ENCODE results near the gene ASPA.
A peak's percentile ranks its signal among the peaks of the same experiment; 100 is the strongest.

ASPA gene

GRCh38 chr17:3535253-3535995 lies 59.6 kb downstream of the ASPA start:
- DNase-seq (ENCODE audit: low spot score), result peak; percentile 84

DNA sequence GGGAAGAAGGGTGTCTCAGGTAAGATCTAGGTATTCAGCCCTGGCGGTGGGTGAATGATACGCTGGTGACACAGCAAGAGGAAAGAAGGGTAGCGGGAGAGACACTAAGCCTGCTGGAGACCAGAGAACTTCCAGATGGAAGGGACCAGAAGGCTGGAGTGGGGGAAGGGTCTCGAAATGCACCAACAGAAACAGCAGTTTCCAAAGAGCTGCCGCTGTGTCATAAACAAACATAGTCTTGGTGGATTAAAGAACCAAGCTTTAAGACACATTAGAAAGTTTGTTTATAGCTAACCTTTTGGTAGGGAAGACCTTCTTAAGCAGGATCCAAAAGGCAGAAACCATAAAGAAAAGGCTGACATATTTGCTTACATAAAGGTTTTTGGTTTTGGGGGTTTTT lies 60.9 kb downstream of the ASPA start:
- DNase-seq (ENCODE audit: low spot score), result no peak

GRCh38 chr17:3539881-3540540 lies 64.2 kb downstream of the ASPA start:
- no peak for DNase-seq (ENCODE audit: low spot score)

DNA sequence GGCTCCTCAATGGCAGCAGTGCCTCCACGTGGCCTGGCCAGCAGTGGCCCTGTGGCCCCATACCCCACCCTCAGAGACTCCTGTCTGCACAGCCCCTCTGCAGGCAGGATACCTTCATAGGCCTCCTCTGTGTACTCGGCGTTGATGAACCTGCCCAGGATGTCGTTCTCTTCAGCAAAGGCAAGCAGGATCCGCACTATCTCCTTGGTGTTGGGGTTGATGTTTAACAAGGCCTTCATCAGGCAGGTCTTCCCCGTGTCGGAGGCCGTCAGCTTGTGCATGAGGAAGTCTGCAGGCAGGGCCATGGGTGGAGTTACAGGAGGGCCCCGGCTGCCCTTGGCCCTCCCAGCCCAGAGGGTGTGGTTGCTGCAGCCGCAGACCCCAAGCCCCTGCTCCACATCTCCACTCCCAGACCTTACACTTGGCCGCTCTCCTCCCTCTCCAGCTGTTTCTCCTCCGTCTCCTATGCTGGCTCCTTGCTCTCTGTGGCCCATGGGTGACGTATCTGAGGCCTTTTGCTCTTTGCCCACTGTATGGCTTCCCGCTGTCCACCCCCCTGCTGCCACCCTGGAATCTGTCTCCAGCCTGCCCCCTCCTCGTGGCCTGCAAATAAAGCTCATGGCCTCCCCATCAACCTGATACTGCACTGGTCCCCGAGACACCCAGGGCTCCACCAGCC lies 66.8 kb downstream of the ASPA start:
- no peak for DNase-seq (ENCODE audit: low spot score)

DNA sequence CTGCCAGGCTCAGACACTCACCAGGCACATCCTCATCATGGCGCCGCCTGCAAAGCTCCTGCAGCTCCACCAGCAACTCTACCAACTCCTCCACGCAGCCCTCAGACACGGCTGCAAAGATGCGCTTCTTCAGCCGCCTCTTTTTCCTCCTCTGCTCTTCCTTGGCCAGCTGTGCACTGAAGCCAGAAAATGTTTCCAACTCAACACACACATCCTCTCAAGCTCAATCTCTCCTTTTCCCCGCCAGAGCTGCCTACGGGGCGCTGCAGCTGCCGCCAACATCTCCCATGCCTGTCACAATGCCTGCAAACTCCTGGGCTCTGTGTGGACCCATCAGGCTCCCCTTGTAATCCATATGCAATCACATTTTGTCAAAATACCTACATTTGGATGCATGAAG lies 67.7 kb downstream of the ASPA start:
- no peak for DNase-seq (ENCODE audit: low spot score)

- no peak for DNase-seq (ENCODE audit: low spot score)
These were observed 68.6 kb downstream of the ASPA start for GRCh38 chr17:3544365-3544764.

DNA sequence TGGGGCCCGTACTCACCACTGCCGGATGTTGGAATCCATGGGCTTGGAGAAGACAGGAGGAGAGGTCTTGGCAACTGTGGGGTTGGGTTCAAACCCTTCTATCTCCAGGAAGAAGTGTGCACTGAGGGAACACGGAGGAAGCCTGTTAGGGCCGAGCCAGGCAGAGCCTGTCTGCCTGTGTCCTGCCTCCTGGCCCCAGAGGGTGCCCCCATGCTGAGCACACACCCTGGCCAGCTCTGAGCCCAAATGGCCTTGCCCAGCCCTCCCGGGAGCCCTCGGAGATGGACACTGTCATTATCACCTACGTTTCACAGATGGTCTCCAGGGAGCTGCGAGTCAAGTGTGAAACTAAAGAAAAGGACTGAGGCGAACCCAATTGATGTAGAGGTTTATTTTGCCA lies 69.4 kb downstream of the ASPA start:
- no peak for DNase-seq (ENCODE audit: low spot score)

GRCh38 chr17:3546521-3546920 lies 70.7 kb downstream of the ASPA start:
- no peak for DNase-seq (ENCODE audit: low spot score)

DNA sequence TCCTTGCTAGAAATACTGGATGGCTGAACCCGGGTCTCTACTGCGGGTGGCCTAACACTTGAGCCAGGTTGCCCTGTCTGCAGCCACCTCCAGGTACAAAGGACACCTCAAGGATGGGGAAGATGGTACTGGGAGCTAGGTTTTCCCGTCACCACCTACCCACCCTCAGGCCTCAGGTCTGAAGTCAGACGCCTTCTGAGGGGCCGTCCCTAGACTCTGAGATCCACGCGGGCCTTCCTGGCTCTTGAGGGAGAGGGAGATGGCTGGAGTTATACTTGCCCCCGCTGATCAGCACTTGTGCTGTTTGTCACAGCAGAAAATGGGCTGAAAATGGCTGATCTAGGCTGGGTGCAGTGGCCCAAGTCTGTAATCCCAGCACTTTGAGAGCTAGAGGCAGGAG lies 71.2 kb downstream of the ASPA start:
- no peak for DNase-seq (ENCODE audit: low spot score)

DNA sequence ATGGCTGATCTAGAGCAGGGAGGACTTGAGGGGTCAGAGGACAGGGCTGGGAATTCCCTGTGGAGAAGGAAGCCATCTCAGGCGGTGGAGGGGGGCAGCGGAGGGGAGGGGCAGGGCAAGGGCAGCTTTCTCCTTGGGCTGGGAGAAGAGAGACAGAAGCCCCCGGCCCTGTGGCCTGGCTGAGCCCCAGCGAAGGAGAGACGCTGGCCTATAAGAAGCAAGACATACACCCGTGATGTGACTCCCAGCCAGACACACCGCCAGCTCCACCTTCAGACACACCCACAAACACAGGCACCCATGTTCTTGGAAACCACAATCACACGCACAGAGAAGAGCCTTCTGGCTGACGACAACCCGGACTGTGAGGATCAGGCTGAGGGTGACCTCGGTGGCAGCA lies 71.8 kb downstream of the ASPA start:
- DNase-seq (ENCODE audit: low spot score), result no peak

- DNase-seq (ENCODE audit: low spot score), result no peak
These were observed 73.9 kb downstream of the ASPA start for GRCh38 chr17:3549610-3550162.

- DNase-seq (ENCODE audit: low spot score), result no peak
These were observed 75.4 kb downstream of the ASPA start for GRCh38 chr17:3551189-3551588.

DNA sequence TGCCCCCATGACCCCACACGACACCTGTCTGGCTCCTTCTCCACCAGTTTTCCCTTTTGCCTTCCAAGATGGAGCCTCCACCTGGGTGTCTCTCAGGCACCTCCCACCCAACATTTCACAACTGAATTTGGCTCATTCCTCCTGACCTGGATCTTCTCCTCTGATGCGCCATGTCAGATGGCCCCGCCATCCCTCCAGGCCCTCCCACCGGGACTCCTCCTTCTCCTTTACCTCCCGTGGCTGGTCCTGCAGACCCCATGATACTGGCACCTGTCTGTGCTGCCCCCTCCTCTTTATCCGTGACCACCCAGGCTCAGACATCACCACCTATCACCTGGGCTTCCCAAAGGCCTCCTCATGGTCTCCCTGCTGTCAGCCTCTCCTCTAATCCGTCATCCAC lies 77.1 kb downstream of the ASPA start:
- no peak for DNase-seq (ENCODE audit: low spot score)
